PC-9 (cell line): Measurements from ENCODE around the gene SH3BGR.

Source experiments
- CTCF ChIP-seq: fragments of 200-600 bp; sonication (generic); conservative IDR thresholded peaks from 2 replicates; pipeline ENCODE4 v1.6.1; 2017; ENCODE audit warnings: mixed run types, antibody characterized with exemption, mild to moderate bottlenecking, moderate library complexity
- EZH2 ChIP-seq: fragments of 200-600 bp; sonication (generic); IDR thresholded peaks from 2 replicates; pipeline ENCODE4 v1.8.0; 2017; ENCODE audit warnings: antibody characterized with exemption, low read depth

GRCh38 chr21:39518847-39519210 lies 67.1 kb downstream of the SH3BGR start:
- TF ChIP-seq CTCF (no peak), EZH2 (no peak)
